ENCODE data around the gene CARS1. TPM values are rescaled to one million over a fixed set of nuclear protein-coding genes. Genes with fewer than 3 reads are reported as not detected.

The CARS1 gene
- total RNA-seq (2014; rRNA removed; shearing (Covaris generic); ENCODE audit: low replicate concordance): 48.5 and 57.2 TPM in 2 replicates

- Histone ChIP-seq H3K27me3 (no peaks in the 10 kb centered on the region), H3K36me3 (peaks cover 14% of the 10 kb centered on the region), H3K4me3 (peak within 1 kb of the TSS; percentile 92), H3K9me3 (no peaks in the 10 kb centered on the region)
- peak; percentile 96 for DNase-seq
These were observed at the start of gene CARS1 for GRCh38 chr11:3057069-3057963. Gene CARS1, minus strand, starts transcription at chr11:3057423. Its CDS starts 56 bp downstream, at chr11:3057367.

GRCh38 chr11:3105791-3106735 lies 48.8 kb upstream of the CARS1 start:
- Histone ChIP-seq H3K36me3 (no peaks in the 10 kb centered on the region), H3K27me3 (no peaks in the 10 kb centered on the region), H3K9me3 (no peaks in the 10 kb centered on the region), H3K4me3 (no peak overlapping the region)
- DNase-seq: no peak

- DNase-seq: no peak
- no peaks in the 10 kb centered on the region for H3K9me3 ChIP-seq
- no peak overlapping the region for H3K4me3 ChIP-seq
- H3K27me3 ChIP-seq: no peaks in the 10 kb centered on the region
- H3K36me3 ChIP-seq: no peaks in the 10 kb centered on the region
These were observed 48.0 kb upstream of the CARS1 start for GRCh38 chr11:3104961-3105790.

GRCh38 chr11:3104051-3104714 lies 47.0 kb upstream of the CARS1 start:
- Histone ChIP-seq H3K4me3 (no peak overlapping the region), H3K36me3 (no peaks in the 10 kb centered on the region), H3K27me3 (no peaks in the 10 kb centered on the region), H3K9me3 (no peaks in the 10 kb centered on the region)
- no peak for DNase-seq

- H3K9me3 ChIP-seq: no peaks in the 10 kb centered on the region
- H3K4me3 ChIP-seq: no peak overlapping the region
- no peaks in the 10 kb centered on the region for H3K36me3 ChIP-seq
- H3K27me3 ChIP-seq: no peaks in the 10 kb centered on the region
- no peak for DNase-seq
These were observed 45.9 kb upstream of the CARS1 start for GRCh38 chr11:3103076-3103475.

GRCh38 chr11:3102641-3102921 lies 45.4 kb upstream of the CARS1 start:
- no peaks in the 10 kb centered on the region for H3K27me3 ChIP-seq
- DNase-seq: no peak
- H3K36me3 ChIP-seq: no peaks in the 10 kb centered on the region
- H3K9me3 ChIP-seq: no peaks in the 10 kb centered on the region
- no peak overlapping the region for H3K4me3 ChIP-seq

- no peaks in the 10 kb centered on the region for H3K27me3 ChIP-seq
- no peaks in the 10 kb centered on the region for H3K36me3 ChIP-seq
- no peak for DNase-seq
- no peaks in the 10 kb centered on the region for H3K9me3 ChIP-seq
- H3K4me3 ChIP-seq: no peak overlapping the region
These were observed 44.9 kb upstream of the CARS1 start for GRCh38 chr11:3101921-3102640.

- Histone ChIP-seq H3K4me3 (no peak overlapping the region), H3K36me3 (no peaks in the 10 kb centered on the region), H3K27me3 (no peaks in the 10 kb centered on the region), H3K9me3 (no peaks in the 10 kb centered on the region)
- DNase-seq: no peak
These were observed 42.0 kb upstream of the CARS1 start for GRCh38 chr11:3099178-3099577.

- Histone ChIP-seq H3K36me3 (no peaks in the 10 kb centered on the region), H3K4me3 (no peak overlapping the region), H3K27me3 (no peaks in the 10 kb centered on the region), H3K9me3 (no peaks in the 10 kb centered on the region)
- no peak for DNase-seq
These were observed 39.8 kb upstream of the CARS1 start for GRCh38 chr11:3096909-3097530.

- H3K9me3 ChIP-seq: no peaks in the 10 kb centered on the region
- H3K27me3 ChIP-seq: no peaks in the 10 kb centered on the region
- H3K36me3 ChIP-seq: no peaks in the 10 kb centered on the region
- no peak overlapping the region for H3K4me3 ChIP-seq
- peak; percentile 16 for DNase-seq
These were observed 38.6 kb upstream of the CARS1 start for GRCh38 chr11:3095712-3096361.

GRCh38 chr11:3094223-3094824 lies 37.1 kb upstream of the CARS1 start:
- Histone ChIP-seq H3K9me3 (no peaks in the 10 kb centered on the region), H3K27me3 (no peaks in the 10 kb centered on the region), H3K36me3 (no peaks in the 10 kb centered on the region), H3K4me3 (no peak overlapping the region)
- no peak for DNase-seq

- Histone ChIP-seq H3K36me3 (no peaks in the 10 kb centered on the region), H3K9me3 (no peaks in the 10 kb centered on the region), H3K4me3 (no peak overlapping the region), H3K27me3 (no peaks in the 10 kb centered on the region)
- no peak for DNase-seq
These were observed 36.3 kb upstream of the CARS1 start for GRCh38 chr11:3093281-3094191.

GRCh38 chr11:3092603-3093141 lies 35.4 kb upstream of the CARS1 start:
- DNase-seq: no peak
- Histone ChIP-seq H3K4me3 (no peak overlapping the region), H3K9me3 (no peaks in the 10 kb centered on the region), H3K36me3 (no peaks in the 10 kb centered on the region), H3K27me3 (no peaks in the 10 kb centered on the region)
